K562 (cell line): ENCODE data around the gene SLAMF6. TPM values are rescaled to one million over a fixed set of nuclear protein-coding genes. Genes with fewer than 3 reads are reported as not detected.

Experiments
- C11orf30 ChIP-seq: fragments of 450-650 bp; IDR thresholded peaks from 2 replicates; pipeline ENCODE4 v1.6.1; 2016; ENCODE audit warnings: low read depth, mild to moderate bottlenecking
- E2F1 ChIP-seq: sonication (generic); formaldehyde crosslinking; IDR thresholded peaks from 2 replicates; pipeline ENCODE4 v1.8.1; 2023; ENCODE audit warnings: mild to moderate bottlenecking, missing genetic modification reagents, moderate library complexity
- E2F5 ChIP-seq: sonication (generic); formaldehyde crosslinking; IDR thresholded peaks from 2 replicates; pipeline ENCODE4 v1.8.0; 2022; ENCODE audit warnings: mild to moderate bottlenecking, missing genetic modification reagents
- FOXP4 ChIP-seq: sonication (generic); formaldehyde crosslinking; IDR thresholded peaks from 2 replicates; pipeline ENCODE4 v1.8.0; 2022; ENCODE audit warnings: mild to moderate bottlenecking, missing genetic modification reagents, borderline replicate concordance
- FUS ChIP-seq: fragments of 200-400 bp; formaldehyde crosslinking; optimal IDR thresholded peaks from 2 replicates; pipeline ENCODE3; 2017; ENCODE audit warnings: low read depth, low read length
- GMEB1 ChIP-seq: fragments of 250-450 bp; sonication (Bioruptor Pico); IDR thresholded peaks from 2 replicates; pipeline ENCODE4 v1.4.0; 2020; ENCODE audit warnings: mild to moderate bottlenecking
- GTF2A2 ChIP-seq: IDR thresholded peaks from 2 replicates; pipeline ENCODE4 v1.6.1; 2016; ENCODE audit warnings: mild to moderate bottlenecking, missing genetic modification characterization, missing compliant biosample characterization
- GTF2F1 ChIP-seq: IDR thresholded peaks from 2 replicates; pipeline ENCODE4 v1.6.1; 2011; ENCODE audit warnings: low read depth, low read length, improper control_type of control experiment
- HES1 ChIP-seq: fragments of 450-650 bp; IDR thresholded peaks from 2 replicates; pipeline ENCODE4 v1.6.1; 2016; ENCODE audit warnings: low read depth, mild to moderate bottlenecking, moderate library complexity
- MIER1 ChIP-seq: fragments of 450-650 bp; IDR thresholded peaks from 2 replicates; pipeline ENCODE4 v1.6.1; 2016; ENCODE audit warnings: antibody characterized with exemption, mild to moderate bottlenecking, low read depth
- RBM39 ChIP-seq: fragments of 200-400 bp; formaldehyde crosslinking; optimal IDR thresholded peaks from 2 replicates; pipeline ENCODE3; 2018; ENCODE audit warnings: low read depth, low read length
- SMAD3 ChIP-seq: fragments of 450-650 bp; formaldehyde crosslinking; conservative IDR thresholded peaks from 2 replicates; pipeline ENCODE4 v1.4.0; 2020; ENCODE audit warnings: mild to moderate bottlenecking
- SMARCA5 ChIP-seq: fragments of 450-650 bp; IDR thresholded peaks from 2 replicates; pipeline ENCODE4 v1.6.1; 2016
- SMARCC2 ChIP-seq: fragments of 450-650 bp; IDR thresholded peaks from 2 replicates; pipeline ENCODE4 v1.6.1; 2017; ENCODE audit warnings: antibody characterized with exemption, moderate library complexity, mild to moderate bottlenecking, low read depth
- SMC3 ChIP-seq: conservative IDR thresholded peaks from 2 replicates; pipeline ENCODE4 v1.6.1; 2011; ENCODE audit warnings: low read depth, low read length, improper control_type of control experiment; ENCODE audit not compliant: insufficient read depth
- ZNF277 ChIP-seq: fragments of 250-450 bp; sonication (Bioruptor Pico); IDR thresholded peaks from 2 replicates; pipeline ENCODE4 v1.8.0; 2022; ENCODE audit warnings: inconsistent platforms, mild to moderate bottlenecking, moderate library complexity, borderline replicate concordance
- ZNF696 ChIP-seq: fragments of 250-450 bp; sonication (Bioruptor Pico); conservative IDR thresholded peaks from 2 replicates; pipeline ENCODE4 v1.4.0; 2020; ENCODE audit warnings: mild to moderate bottlenecking, moderate library complexity
- polyA plus RNA-seq, 8 experiments: library from polyadenylated mRNA; depleted of rRNA in 4 of 8; stranded (reverse) in 5 of 8; unstranded in 3 of 8; fragments of >200 nt; fragmentation: Nextera tagmentation in 2 of 8; fragmentation: Illumina TruSeq in 1 of 8; extraction: Ambion mirVana in 2 of 8; extraction: Trizol in 1 of 8; gene quantifications; 2 replicates each; pipeline versions ENCODE4 v1.2.1 to v1.2.3, GENCODE V29; 2011 to 2014; ENCODE audit warnings: inconsistent platforms in 1 of 8, missing spikeins in 1 of 8
- total RNA-seq, 7 experiments: library from RNA; depleted of rRNA in 6 of 7; stranded (reverse); fragments of >200 nt in 6 of 7; fragmentation: Illumina TruSeq in 2 of 7; extraction: Trizol in 2 of 7; gene quantifications; 2 replicates each; pipeline versions ENCODE4 v1.2.1 to v1.2.3, GENCODE V29; 2011 to 2021; ENCODE audit warnings: low replicate concordance in 1 of 7

SLAMF6 gene
- total and polyA plus RNA-seq, 9 of the 15 experiments (the other 6 are each of a cell fraction or from before 2014, with no cell fraction given), result 0.56 to 4.8 (median 1.1) TPM

GRCh38 chr1:160539990-160540858 is 17.2 kb upstream of the SLAMF6 start (continued):
- no peak for TF ChIP-seq ZNF277
- TF ChIP-seq SMARCA5, result no peak; the same call in 1 of the 2 replicates
- peak; percentile 65; the same call in 1 of the 2 replicates for TF ChIP-seq C11orf30
- no peak for TF ChIP-seq E2F5 (CRISPR knock-in tag)
- peak; percentile 96 for TF ChIP-seq SMAD3 (CRISPR knock-in tag)
- TF ChIP-seq RBM39, result no peak
- TF ChIP-seq E2F1 (CRISPR knock-in tag), result 0 out of 2 replicates have a peak, but pooled peaks have one; percentile 7
- TF ChIP-seq MIER1, result peak; percentile 44; the same call in 1 of the 2 replicates
- TF ChIP-seq FUS, result no peak
- TF ChIP-seq GTF2F1, result no peak; the same call in 1 of the 2 replicates
- TF ChIP-seq ZNF696, result no peak
- TF ChIP-seq SMARCC2, result peak; percentile 100
- TF ChIP-seq SMC3, result no peak
- TF ChIP-seq GTF2A2 (tag), result peak; percentile 45; the same call in 1 of the 2 replicates
- TF ChIP-seq GMEB1 (CRISPR knock-in tag), result no peak
- peak; percentile 98 for TF ChIP-seq HES1
- peak; percentile 97 for TF ChIP-seq FOXP4 (CRISPR knock-in tag)
